GM12892 (cell line): ENCODE measurements around the gene CUEDC2. TPM values are rescaled to one million over a fixed set of nuclear protein-coding genes. Genes with fewer than 3 reads are reported as not detected.
A peak's percentile ranks its signal among the peaks of the same experiment; 100 is the strongest.

ENCODE experiments used
- DNase-seq: peaks from one replicate; pipeline ENCODE4 v3.0.0; 2011; ENCODE audit not compliant: insufficient read length
- FAIRE-seq: peaks from 2 replicates; lab custom pipeline; 2011; peaks lifted over from hg19 to GRCh38; lab: Jason Lieb, UNC
- POLR2A ChIP-seq: IDR thresholded peaks from 2 replicates; pipeline ENCODE4 v1.6.1; 2011; ENCODE audit warnings: low read depth, low read length, control low read depth
- POLR2AphosphoS5 ChIP-seq: IDR thresholded peaks from 2 replicates; pipeline ENCODE4 v1.6.1; 2011; ENCODE audit warnings: low read depth, low read length, control low read depth
- TAF1 ChIP-seq: IDR thresholded peaks from 2 replicates; pipeline ENCODE4 v1.6.1; 2011; ENCODE audit warnings: low read depth, mild to moderate bottlenecking, control low read depth, low read length, borderline replicate concordance
- polyA plus RNA-seq: library from polyadenylated mRNA; unstranded; fragments of >200 nt; gene quantifications from one replicate; pipeline ENCODE4 v1.2.1, GENCODE V29; 2012; ENCODE audit warnings: missing spikeins, inconsistent platforms; ENCODE audit not compliant: missing spikeins

CUEDC2 gene, protein sequence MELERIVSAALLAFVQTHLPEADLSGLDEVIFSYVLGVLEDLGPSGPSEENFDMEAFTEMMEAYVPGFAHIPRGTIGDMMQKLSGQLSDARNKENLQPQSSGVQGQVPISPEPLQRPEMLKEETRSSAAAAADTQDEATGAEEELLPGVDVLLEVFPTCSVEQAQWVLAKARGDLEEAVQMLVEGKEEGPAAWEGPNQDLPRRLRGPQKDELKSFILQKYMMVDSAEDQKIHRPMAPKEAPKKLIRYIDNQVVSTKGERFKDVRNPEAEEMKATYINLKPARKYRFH
- polyA plus RNA-seq, result 66.9 TPM

DNA sequence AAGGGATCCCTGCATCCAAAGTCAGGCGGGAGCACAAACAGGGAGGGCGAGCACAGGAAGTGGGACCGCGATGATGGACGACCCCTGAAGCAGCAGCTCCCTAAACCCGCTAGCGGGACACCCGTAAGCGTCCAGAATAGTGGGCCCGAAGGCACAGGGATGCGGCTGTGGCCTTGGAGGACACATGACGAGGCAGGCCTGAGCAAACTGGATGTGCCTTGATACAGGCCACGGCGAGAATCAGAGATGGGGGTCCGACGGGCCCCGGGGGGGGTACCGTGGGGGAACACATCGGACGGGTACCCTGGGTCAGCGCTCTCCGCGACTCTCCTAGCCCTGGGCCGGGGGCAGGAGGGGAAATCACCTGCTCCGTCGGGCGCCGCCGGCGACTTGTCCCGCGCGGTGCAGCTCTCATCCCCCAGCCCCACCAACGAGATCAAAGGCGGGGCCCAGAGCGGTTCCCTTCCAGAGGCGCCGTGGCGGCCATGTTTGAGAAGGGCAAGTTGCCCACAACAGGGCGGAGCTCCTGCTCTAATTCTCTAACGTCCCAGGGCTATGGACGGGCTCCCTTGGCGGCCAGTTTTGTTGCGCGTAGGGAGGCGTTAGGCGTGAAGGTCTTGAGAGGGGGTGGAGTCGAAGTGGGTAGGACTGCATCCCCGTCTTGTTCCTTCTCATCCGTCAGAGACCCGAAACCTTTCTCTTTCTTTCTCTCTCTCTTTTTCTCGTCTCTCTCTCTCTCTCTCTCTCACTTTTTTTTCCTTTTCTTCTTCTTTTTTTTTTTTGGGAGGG lies at the start of gene CUEDC2:
Gene CUEDC2 (minus strand): TSS at position 413 of the 789 bp plus-strand sequence. CDS start 7,386 bp downstream, outside the sequence.
- peak; percentile 73; the same call in 1 of the 2 replicates for TF ChIP-seq POLR2A
- TF ChIP-seq POLR2AphosphoS5, result peak; percentile 71; the same call in 1 of the 2 replicates
- peak; percentile 47; the same call in 1 of the 2 replicates for TF ChIP-seq TAF1
- DNase-seq, result peak; percentile 91
- peak; percentile 97 for FAIRE-seq

DNA sequence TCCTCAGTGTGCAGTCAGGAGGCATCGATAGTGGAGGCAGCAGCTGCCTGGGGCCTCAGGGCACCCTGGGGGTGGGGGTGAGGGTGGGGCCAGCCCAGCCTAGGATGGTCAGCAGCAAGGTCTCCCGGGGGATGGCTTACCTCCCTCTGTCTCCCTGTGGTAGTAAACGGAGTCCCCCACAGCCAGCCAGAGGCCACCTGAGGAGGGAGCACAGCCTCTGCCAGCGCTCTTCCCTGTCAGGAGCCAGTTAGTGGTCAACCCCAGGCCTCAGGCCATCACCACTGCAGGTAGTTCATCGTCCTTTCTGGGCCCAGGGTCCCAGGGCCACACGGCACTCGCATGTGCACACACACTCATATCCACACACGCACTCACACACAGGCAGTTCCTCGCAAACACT lies 48.0 kb upstream of the CUEDC2 start:
- DNase-seq (no peak), FAIRE-seq (no peak)
- TF ChIP-seq POLR2A, result no peak
- TF ChIP-seq TAF1, result no peak
- no peak for TF ChIP-seq POLR2AphosphoS5

DNA sequence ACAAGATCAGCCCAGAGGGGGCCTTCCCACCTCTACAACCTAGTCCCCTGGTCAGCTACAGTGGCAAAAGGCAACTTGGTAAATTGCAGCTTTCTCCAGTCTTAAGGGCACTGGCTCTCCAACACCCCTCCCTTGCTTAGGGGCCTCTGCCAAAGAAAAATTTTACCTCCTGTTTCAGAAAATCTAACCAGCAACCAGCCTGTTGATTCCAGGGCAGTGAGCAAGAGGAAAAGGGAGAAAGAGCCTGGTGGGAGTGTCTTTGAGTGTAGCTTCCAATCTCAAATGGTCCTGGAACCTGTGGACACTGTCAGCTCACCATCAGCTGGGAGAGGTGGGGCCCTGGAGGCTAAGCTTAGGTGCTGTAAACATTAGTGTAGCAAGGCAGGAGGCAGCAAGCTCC lies 47.3 kb upstream of the CUEDC2 start:
- TF ChIP-seq TAF1 (no peak), POLR2AphosphoS5 (no peak), POLR2A (no peak)
- no peak for DNase-seq
- FAIRE-seq, result no peak

DNA sequence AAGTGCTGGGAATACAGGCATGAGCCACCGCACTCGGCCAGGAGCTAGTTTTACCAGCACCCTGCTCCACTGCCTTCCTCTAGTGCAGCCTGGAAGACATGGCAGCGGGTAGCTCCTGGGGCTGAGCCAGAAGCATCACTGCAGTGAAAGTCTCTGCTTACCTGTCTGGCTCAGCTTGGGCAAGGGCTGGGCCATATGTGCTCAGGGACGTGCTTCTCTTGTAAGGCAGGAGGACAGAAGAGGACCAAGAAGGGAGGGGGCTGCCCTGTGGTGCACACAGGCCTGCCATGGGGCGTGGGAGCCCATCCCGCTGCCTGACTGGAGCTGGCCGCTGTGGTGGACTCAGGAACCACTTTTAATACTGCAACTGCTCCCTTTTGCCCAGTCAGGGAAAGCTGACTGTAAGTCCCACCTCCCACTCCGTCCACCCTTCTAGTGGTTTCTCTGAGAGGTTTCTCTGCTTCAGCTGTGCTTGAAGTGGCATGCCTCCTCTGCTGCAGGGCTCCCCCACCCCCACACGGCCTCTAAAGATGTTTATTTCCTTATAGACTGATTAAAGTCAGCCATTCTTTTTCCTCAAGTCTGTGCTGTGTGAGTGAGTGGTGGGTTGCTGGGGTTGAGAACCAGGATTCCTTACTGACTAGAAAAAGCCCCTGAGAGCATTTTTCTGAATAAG lies 44.2 kb upstream of the CUEDC2 start:
- TF ChIP-seq POLR2AphosphoS5, result peak; percentile 21; the same call in 1 of the 2 replicates
- TF ChIP-seq TAF1, result no peak
- TF ChIP-seq POLR2A, result no peak
- FAIRE-seq (no peak), DNase-seq (no peak)

DNA sequence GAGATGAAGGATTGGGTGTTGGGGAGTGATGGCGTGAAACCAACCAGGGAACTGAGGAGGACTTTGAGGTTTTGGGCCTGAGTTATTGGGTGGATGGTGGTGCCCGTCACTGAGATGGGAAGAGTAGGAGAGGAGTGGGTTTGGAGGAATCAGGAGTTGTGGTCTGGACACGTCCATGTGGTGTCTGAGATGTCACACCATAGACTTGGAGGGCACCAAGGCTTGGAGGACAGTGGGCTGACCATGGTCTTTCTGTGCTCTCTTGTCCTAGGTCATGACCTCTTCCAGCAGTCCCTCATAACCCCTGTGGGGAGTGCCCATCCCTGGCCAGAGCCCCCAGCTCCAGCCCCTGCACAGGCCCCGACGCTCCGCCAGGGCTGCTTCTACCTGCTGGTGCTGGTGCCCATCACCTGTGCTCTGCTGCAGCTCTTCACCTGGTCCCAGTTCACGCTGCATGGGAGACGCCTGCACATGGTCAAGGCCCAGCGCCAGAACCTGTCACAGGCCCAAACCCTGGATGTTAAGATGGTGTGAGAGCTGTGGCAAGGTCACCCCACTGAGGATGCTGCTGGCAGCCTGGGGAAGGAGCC lies 43.2 kb upstream of the CUEDC2 start:
- DNase-seq (no peak), FAIRE-seq (no peak)
- TF ChIP-seq TAF1 (no peak), POLR2A (no peak), POLR2AphosphoS5 (no peak)

DNA sequence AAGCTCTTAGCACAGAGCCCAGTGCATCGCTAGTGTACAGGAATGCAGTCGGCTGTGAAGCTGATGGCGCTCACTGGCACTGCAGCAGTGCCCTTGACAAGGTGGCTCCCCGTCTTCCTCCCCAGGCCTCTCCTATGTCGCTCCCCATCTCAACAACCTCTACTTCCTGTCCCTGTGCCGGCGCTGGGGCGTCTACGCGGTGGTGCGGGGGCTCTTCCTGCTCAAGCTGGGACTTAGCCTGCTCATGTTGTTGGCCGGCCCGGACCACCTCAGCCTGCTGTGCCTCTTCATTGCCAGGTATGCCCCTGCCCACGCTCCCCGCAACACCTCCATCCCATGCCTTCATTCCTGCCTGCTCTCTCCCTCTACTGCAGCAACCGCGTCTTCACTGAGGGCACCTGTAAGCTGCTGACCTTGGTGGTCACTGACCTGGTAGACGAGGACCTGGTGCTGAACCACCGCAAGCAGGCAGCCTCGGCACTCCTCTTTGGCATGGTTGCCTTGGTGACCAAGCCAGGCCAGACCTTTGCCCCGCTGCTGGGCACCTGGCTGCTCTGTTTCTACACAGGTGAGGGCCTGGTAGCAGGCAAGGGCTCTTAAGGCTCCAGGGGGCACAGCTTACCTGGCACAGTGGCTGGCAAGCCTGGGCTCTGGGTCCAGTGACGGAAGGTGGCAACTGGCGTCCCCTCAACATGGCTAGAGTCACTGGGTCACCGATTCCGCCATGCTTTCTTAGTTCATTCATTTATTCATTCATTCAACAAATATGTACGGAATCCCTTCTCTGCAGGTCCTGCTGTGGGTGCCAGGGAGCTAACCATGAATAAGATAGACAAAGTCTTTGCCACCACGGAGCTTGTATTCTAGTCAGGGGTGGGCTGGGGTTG lies 41.3 kb upstream of the CUEDC2 start:
- FAIRE-seq (no peak), DNase-seq (no peak)
- TF ChIP-seq POLR2AphosphoS5 (no peak), TAF1 (no peak), POLR2A (no peak)

DNA sequence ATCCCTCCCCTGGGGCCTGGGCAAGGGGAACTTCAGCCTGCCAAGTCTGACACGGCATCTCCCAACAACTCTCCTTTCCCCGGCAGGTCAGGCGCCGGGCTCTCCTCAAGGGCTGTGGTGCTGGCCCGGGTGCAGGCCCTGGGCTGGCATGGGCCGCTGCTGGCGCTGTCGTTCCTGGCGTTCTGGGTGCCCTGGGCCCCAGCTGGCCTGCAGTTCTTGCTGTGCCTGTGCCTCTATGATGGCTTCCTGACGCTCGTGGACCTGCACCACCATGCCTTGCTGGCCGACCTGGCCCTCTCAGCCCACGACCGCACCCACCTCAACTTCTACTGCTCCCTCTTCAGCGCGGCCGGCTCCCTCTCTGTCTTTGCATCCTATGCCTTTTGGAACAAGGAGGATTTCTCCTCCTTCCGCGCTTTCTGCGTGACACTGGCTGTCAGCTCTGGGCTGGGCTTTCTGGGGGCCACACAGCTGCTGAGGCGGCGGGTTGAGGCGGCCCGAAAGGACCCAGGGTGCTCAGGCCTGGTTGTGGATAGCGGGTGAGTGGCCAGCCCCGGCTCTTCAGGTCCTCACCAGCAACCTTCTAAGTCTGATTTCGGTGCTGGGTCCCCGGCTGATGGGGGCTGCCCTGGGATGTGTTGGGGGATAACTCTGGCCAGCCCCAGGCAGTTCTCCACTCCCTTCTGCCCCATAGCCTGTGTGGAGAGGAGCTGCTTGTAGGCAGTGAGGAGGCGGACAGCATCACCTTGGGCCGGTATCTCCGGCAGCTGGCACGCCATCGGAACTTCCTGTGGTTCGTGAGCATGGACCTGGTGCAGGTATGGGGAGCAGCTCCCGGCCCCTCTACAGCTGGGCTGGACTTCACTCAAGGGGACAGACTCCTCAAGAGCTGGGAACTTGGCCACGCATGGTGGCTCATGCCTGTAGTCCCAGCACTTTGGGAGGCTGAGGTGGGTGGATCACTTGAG lies 38.5 kb upstream of the CUEDC2 start:
- TF ChIP-seq POLR2A (no peak), TAF1 (no peak), POLR2AphosphoS5 (no peak)
- FAIRE-seq (no peak), DNase-seq (no peak)

DNA sequence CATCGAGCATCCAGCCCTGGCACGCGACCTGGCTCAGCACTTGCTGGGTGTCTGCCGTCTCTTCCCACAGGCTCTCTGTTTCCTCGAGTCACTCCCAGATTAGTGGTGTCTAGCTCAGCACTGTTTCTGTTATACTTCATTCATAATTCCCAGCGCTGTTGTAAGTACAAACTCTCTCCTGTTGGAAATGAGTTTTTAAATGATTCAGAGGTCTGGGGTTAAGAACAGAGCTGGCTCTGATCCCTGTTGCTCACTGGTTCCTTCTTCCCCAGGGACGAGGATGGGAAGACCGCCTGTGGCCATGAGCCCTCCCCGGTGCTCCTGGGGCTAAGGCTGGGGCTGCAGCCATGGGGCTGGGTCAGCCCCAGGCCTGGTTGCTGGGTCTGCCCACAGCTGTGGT lies 36.3 kb upstream of the CUEDC2 start:
- DNase-seq (no peak), FAIRE-seq (no peak)
- TF ChIP-seq POLR2A, result no peak
- TF ChIP-seq TAF1, result no peak
- no peak for TF ChIP-seq POLR2AphosphoS5

DNA sequence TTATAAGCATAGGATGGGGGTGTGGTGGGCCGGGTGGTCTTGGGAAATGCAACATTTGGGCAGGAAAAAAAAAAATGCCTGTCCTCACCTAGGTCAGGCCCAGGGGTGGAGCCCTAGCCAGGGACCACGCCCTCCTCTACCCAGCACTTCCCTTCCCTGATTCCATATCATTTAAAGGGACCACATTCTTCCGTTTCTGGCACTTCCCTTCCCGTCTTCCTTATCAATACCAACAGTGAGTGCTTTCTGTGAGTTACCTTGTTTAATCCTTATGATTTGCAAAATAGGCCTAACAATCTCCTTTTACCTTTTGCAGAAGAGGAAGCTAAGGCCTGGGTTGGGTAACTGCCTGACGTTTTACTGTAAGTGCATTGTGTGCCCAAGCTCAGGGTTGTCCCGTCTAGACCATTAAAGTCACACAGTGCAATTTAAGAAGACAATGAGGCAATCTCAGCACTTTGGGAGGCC lies 35.6 kb upstream of the CUEDC2 start:
- FAIRE-seq, result no peak
- no peak for DNase-seq
- TF ChIP-seq POLR2AphosphoS5 (no peak), POLR2A (no peak), TAF1 (no peak)
